ENCODE measurements around the gene ELF2. TPM values are rescaled to one million over a fixed set of nuclear protein-coding genes. Genes with fewer than 3 reads are reported as not detected.
A peak's percentile ranks its signal among the peaks of the same experiment; 100 is the strongest.

Gene ELF2
- total RNA-seq, 3 donors from 2014 or later (not counting 1 experiment from before 2014, with no cell fraction given), result 93.7 to 115 (median 114) TPM

DNA sequence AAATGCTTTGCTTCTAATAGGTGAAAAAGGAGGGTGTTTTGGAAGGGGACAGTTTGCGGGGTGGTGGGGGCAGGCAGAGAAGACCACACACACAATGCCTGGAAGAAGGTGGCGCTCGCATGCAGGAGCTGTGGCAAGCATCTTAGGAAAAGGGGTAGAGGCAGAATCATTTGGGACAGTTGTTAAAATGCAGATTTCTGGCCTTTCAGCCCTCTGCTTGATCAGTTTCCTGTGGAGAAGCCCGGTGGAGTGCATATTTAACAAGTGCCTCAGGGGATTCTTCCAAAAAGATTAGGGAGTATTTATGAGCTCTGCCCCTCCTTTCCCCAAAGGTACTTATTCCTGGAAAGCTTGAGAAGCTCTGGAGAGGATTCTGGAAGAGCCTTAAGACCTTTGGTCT lies 156.6 kb downstream of the ELF2 start:
- Histone ChIP-seq H3K36me3 (ENCODE audit: control insufficient read depth, insufficient read depth, low read length) (no peaks in the 10 kb centered on the region), H3K4me3 (ENCODE audit: low read length) (no peak overlapping the region), H3K27ac (ENCODE audit: low read length) (no peak overlapping the region), H3K9me3 (ENCODE audit: control insufficient read depth, insufficient read depth, low read length) (no peaks in the 10 kb centered on the region), H3K4me1 (ENCODE audit: control insufficient read depth, insufficient read depth, low read length) (peaks cover 8% of the 10 kb centered on the region), H3K27me3 (ENCODE audit: control insufficient read depth, insufficient read depth, low read length) (no peaks in the 10 kb centered on the region)
- no peak for DNase-seq
- TF ChIP-seq, protein P1, sequence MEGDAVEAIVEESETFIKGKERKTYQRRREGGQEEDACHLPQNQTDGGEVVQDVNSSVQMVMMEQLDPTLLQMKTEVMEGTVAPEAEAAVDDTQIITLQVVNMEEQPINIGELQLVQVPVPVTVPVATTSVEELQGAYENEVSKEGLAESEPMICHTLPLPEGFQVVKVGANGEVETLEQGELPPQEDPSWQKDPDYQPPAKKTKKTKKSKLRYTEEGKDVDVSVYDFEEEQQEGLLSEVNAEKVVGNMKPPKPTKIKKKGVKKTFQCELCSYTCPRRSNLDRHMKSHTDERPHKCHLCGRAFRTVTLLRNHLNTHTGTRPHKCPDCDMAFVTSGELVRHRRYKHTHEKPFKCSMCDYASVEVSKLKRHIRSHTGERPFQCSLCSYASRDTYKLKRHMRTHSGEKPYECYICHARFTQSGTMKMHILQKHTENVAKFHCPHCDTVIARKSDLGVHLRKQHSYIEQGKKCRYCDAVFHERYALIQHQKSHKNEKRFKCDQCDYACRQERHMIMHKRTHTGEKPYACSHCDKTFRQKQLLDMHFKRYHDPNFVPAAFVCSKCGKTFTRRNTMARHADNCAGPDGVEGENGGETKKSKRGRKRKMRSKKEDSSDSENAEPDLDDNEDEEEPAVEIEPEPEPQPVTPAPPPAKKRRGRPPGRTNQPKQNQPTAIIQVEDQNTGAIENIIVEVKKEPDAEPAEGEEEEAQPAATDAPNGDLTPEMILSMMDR (IDR thresholded peaks at IDR 0.05), result no peak
- Mint-ChIP-seq H3K36me3 (no peaks in the 10 kb centered on the region), H3K9me3 (no peaks in the 10 kb centered on the region), H3K4me1 (peaks cover 0 to 1% of the 10 kb centered on the region in 2 donors), H3K4me3 (peak overlapping the region; percentile 25), H3K27ac (peak overlapping the region in 1 of 2 donors; percentile 13), H3K27me3 (ENCODE audit: low read depth in 2 of 2) (no peaks in the 10 kb centered on the region)
- 96% methylated on average over 4 of the region's 4 CpGs for WGBS (ENCODE audit: insufficient coverage)
- ATAC-seq, result no peak
- intact Hi-C loops (cut with micrococcal nuclease), result no loop called here

DNA sequence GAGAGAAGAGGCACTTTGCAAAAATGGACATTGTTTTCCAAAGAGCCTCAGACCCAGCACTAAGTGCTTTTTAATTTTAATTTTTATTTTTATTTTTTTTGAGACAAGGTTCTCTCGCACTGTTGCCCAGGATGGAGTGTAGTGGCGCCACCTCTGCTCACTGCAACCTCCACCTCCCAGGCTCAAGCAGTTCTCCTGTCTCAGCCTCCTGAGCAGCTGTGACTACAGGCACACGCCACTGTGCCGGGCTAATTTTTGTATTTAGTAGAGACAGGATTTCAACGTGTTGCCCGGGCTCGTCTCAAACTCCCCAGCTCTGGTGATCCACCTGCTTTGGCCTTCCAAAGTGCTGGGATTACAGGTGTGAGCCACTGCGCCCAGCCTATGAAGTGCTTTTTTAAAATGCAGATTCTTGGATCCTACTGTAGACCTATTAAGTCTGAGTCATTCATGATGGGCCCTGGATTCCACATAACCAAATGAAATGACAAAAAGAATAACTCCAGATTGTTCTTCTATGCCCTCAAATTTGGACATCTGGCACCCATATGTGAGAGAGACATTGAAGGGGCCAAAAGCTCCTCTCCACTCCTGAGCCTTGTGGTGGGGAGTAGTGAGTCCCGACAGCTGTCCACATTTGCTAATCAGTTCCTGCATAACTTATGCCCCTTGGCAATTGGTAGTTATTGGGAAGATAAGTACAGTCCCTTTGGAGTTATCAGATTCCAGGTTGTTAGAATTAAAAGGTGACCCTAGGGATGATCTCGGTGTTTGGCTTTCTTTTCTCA lies 157.9 kb downstream of the ELF2 start:
- DNase-seq, result no peak
- intact Hi-C loops (cut with micrococcal nuclease), result no loop called here
- TF ChIP-seq, protein P1 (IDR thresholded peaks at IDR 0.05), result no peak
- Histone ChIP-seq H3K9me3 (ENCODE audit: control insufficient read depth, insufficient read depth, low read length) (no peaks in the 10 kb centered on the region), H3K27me3 (ENCODE audit: control insufficient read depth, insufficient read depth, low read length) (no peaks in the 10 kb centered on the region), H3K27ac (ENCODE audit: low read length) (no peak overlapping the region), H3K4me3 (ENCODE audit: low read length) (no peak overlapping the region), H3K36me3 (ENCODE audit: control insufficient read depth, insufficient read depth, low read length) (no peaks in the 10 kb centered on the region), H3K4me1 (ENCODE audit: control insufficient read depth, insufficient read depth, low read length) (peaks cover 15% of the 10 kb centered on the region)
- Mint-ChIP-seq H3K27me3 (ENCODE audit: low read depth in 2 of 2) (peaks cover 0 to 4% of the 10 kb centered on the region in 2 donors), H3K27ac (no peak overlapping the region), H3K4me3 (no peak overlapping the region), H3K4me1 (peaks cover 10 to 11% of the 10 kb centered on the region in 2 donors), H3K9me3 (no peaks in the 10 kb centered on the region), H3K36me3 (no peaks in the 10 kb centered on the region)
- ATAC-seq, result no peak
- 93% methylated on average over 10 of the region's 10 CpGs for WGBS (ENCODE audit: insufficient coverage)

DNA sequence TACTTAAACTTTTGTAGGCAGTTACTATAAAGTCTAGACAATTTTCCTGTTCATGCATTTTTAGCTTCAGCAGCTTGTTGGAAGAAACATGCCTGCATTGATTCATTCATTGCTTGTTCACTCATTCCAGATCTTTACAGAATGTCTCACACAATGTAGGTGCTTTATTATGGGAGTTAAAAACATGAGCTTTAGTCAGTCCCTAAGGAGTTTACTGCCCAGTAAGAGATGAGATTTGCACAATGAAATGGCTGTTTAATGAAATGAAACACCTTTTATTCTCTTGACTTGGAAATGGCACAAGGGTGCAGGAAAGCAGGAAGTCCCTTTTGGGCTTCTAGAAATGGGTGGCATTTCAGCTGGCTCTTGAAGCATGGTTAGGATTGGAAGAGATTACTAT lies 158.5 kb downstream of the ELF2 start:
- Histone ChIP-seq H3K4me3 (ENCODE audit: low read length) (no peak overlapping the region), H3K4me1 (ENCODE audit: control insufficient read depth, insufficient read depth, low read length) (peaks cover 15% of the 10 kb centered on the region), H3K36me3 (ENCODE audit: control insufficient read depth, insufficient read depth, low read length) (no peaks in the 10 kb centered on the region), H3K27ac (ENCODE audit: low read length) (no peak overlapping the region), H3K27me3 (ENCODE audit: control insufficient read depth, insufficient read depth, low read length) (no peaks in the 10 kb centered on the region), H3K9me3 (ENCODE audit: control insufficient read depth, insufficient read depth, low read length) (no peaks in the 10 kb centered on the region)
- intact Hi-C loops (cut with micrococcal nuclease), result no loop called here
- no peaks in the 10 kb centered on the region for H3K9me3 Mint-ChIP-seq
- H3K4me1 Mint-ChIP-seq, result peaks cover 10 to 11% of the 10 kb centered on the region in 2 donors
- TF ChIP-seq, protein P1 (IDR thresholded peaks at IDR 0.05), result no peak
- H3K4me3 Mint-ChIP-seq, result no peak overlapping the region
- peaks cover 0 to 4% of the 10 kb centered on the region in 2 donors for H3K27me3 Mint-ChIP-seq (ENCODE audit: low read depth in 2 of 2)
- H3K36me3 Mint-ChIP-seq, result no peaks in the 10 kb centered on the region
- DNase-seq, result no peak
- no peak for ATAC-seq
- H3K27ac Mint-ChIP-seq, result peak overlapping the region in 1 of 2 donors; percentile 3

Data from natural killer cell (primary cell).